Neural crest cell (in vitro differentiated cells): Measurements from ENCODE around the gene ERC2. TPM values are rescaled to one million over a fixed set of nuclear protein-coding genes. Genes with fewer than 3 reads are reported as not detected.
"Not testable (repeated sequence)": the region's sequence is repeated elsewhere in the genome, so short reads cannot be mapped to it uniquely, and the experiment has no call there.

Experiments
- DNase-seq: peaks from one replicate; pipeline ENCODE4 v3.0.0; 2021; ENCODE audit warnings: low read depth, mixed read lengths, low spot score
- H3K27ac Mint-ChIP-seq: one replicate; pipeline ENCODE4 v1.8.0; 2021; ENCODE audit warnings: mild to moderate bottlenecking, mixed read lengths; ENCODE audit not compliant: unreplicated experiment
- H3K27me3 Mint-ChIP-seq: 2 replicates; pipeline ENCODE4 v1.8.0; 2021; ENCODE audit warnings: low read depth, mild to moderate bottlenecking, mixed read lengths
- H3K36me3 Mint-ChIP-seq: 2 replicates; pipeline ENCODE4 v1.8.0; 2021; ENCODE audit warnings: low read depth, mild to moderate bottlenecking, mixed read lengths
- H3K4me1 Mint-ChIP-seq: 2 replicates; pipeline ENCODE4 v1.8.0; 2021; ENCODE audit warnings: mixed read lengths
- H3K4me3 Mint-ChIP-seq: one replicate; pipeline ENCODE4 v1.8.0; 2021; ENCODE audit warnings: mild to moderate bottlenecking, mixed read lengths
- H3K9me3 Mint-ChIP-seq: 2 replicates; pipeline ENCODE4 v1.8.0; 2021; ENCODE audit warnings: mixed read lengths
- CTCF ChIP-seq: fragments of 200-600 bp; sonication (generic); conservative IDR thresholded peaks from 2 replicates; pipeline ENCODE4 v1.5.0; 2021; ENCODE audit warnings: antibody characterized with exemption, mild to moderate bottlenecking
- total RNA-seq: library from RNA; stranded (reverse); gene quantifications from 2 replicates; pipeline ENCODE4 v1.2.1, GENCODE V29; 2021

Gene ERC2
- total RNA-seq, 1 donor from 2014 or later = 13.5 TPM

GRCh38 chr3:56075089-56075488 is 393.2 kb downstream of the ERC2 start:
- no peaks in the 10 kb centered on the region for H3K36me3 Mint-ChIP-seq
- no peak for TF ChIP-seq CTCF

GRCh38 chr3:56069766-56070165 is 398.5 kb downstream of the ERC2 start:
- Mint-ChIP-seq H3K4me1 (no peaks in the 10 kb centered on the region), H3K36me3 (peaks cover 13% of the 10 kb centered on the region), H3K27me3 (no peaks in the 10 kb centered on the region), H3K27ac (no peak overlapping the region), H3K4me3 (no peak overlapping the region), H3K9me3 (peaks cover 7% of the 10 kb centered on the region)
- TF ChIP-seq CTCF = no peak
- DNase-seq = no peak

More at GRCh38 chr3:56075089-56075488, 393.2 kb downstream of the ERC2 start:
- Mint-ChIP-seq H3K4me3 (no peak overlapping the region), H3K4me1 (peaks cover 8% of the 10 kb centered on the region), H3K27ac (no peak overlapping the region), H3K27me3 (no peaks in the 10 kb centered on the region), H3K9me3 (no peaks in the 10 kb centered on the region)
- no peak for DNase-seq

DNA sequence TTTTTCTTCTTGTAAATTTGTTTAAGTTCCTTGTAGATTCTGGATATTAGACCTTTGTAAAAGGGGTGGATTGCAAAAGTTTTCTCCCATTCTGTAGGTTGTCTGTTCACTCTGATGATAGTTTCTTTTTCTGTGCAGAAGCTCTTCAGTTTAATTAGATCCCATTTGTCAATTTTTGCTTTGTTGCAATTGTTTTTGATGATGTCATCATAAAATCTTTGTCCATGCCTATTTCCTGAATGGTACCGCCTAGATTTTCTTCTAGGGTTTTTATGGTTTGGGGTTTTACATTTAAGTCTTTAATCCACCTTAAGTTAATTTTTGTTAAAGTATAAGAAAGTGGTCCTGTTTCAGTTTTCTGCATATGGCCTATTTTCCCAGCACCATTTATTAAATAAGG is 401.9 kb downstream of the ERC2 start:
- not testable (repeated sequence) for H3K9me3 Mint-ChIP-seq

GRCh38 chr3:56064684-56065083 is 403.6 kb downstream of the ERC2 start:
- H3K4me1 Mint-ChIP-seq = peaks cover 7% of the 10 kb centered on the region
- H3K9me3 Mint-ChIP-seq = peaks cover 7% of the 10 kb centered on the region
- TF ChIP-seq CTCF = no peak
- no peak overlapping the region for H3K27ac Mint-ChIP-seq
- H3K27me3 Mint-ChIP-seq = no peaks in the 10 kb centered on the region
- DNase-seq = no peak
- H3K36me3 Mint-ChIP-seq = peaks cover 13% of the 10 kb centered on the region
- H3K4me3 Mint-ChIP-seq = no peak overlapping the region

More for the DNA sequence above, 401.9 kb downstream of the ERC2 start:
- not testable (repeated sequence) for DNase-seq, H3K4me3 Mint-ChIP-seq, H3K27me3 Mint-ChIP-seq, H3K4me1 Mint-ChIP-seq, H3K27ac Mint-ChIP-seq
- peaks cover 13% of the 10 kb centered on the region for H3K36me3 Mint-ChIP-seq

GRCh38 chr3:56061279-56061626 is 407.0 kb downstream of the ERC2 start:
- Mint-ChIP-seq H3K27ac (no peak overlapping the region), H3K36me3 (peaks cover 7% of the 10 kb centered on the region), H3K27me3 (no peaks in the 10 kb centered on the region), H3K4me3 (no peak overlapping the region), H3K9me3 (peaks cover 2% of the 10 kb centered on the region), H3K4me1 (peaks cover 7% of the 10 kb centered on the region)
- TF ChIP-seq CTCF = no peak
- no peak for DNase-seq

DNA sequence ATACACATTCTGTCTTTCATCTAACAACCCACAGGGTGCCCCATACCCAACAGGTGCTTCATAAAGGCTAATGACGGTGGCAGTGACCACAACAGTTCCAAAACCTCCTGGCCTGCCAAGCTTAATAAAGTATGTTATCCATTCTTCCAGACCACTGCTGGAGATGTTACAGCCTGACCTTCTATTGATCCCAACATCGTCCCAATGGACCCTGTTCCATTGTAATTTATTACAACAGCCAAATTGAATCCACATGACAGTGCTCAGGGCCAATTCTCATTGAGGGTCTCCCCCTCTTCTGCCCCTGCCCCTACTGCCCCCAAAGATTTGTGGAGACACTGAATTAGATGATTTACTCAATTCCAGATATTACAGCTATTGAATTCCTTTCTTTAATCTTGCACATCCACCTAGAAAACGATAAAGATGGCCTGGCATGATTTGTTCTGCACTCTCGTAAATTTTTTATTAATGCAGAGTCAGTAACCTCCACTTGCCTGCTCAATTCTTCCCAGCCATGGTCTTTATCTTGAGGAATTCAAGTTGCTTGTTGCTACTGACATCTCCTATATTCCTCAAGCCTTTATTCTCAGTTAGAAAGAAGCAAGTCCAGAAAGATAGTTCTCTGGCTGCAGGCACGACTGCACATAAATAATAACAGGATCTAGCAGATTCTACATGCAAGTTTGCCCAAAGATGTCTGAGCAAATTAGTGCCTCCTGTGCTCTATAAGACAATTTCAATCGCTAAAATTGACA is 407.6 kb downstream of the ERC2 start:
- no peak overlapping the region for H3K27ac Mint-ChIP-seq
- no peak for TF ChIP-seq CTCF
- H3K4me3 Mint-ChIP-seq = no peak overlapping the region
- DNase-seq = no peak
- H3K36me3 Mint-ChIP-seq = peaks cover 2% of the 10 kb centered on the region
- peaks cover 7% of the 10 kb centered on the region for H3K4me1 Mint-ChIP-seq
- H3K27me3 Mint-ChIP-seq = no peaks in the 10 kb centered on the region
- peaks cover 2% of the 10 kb centered on the region for H3K9me3 Mint-ChIP-seq
